Measurements from ENCODE around the gene CEP112. TPM values are rescaled to one million over a fixed set of nuclear protein-coding genes. Genes with fewer than 3 reads are reported as not detected.
A peak's percentile ranks its signal among the peaks of the same experiment; 100 is the strongest.

CEP112 gene
- total and polyA plus RNA-seq, 2 of the 13 experiments (the other 11 are each of a cell fraction or from before 2014, with no cell fraction given), result 1.2 to 3.4 TPM

DNA sequence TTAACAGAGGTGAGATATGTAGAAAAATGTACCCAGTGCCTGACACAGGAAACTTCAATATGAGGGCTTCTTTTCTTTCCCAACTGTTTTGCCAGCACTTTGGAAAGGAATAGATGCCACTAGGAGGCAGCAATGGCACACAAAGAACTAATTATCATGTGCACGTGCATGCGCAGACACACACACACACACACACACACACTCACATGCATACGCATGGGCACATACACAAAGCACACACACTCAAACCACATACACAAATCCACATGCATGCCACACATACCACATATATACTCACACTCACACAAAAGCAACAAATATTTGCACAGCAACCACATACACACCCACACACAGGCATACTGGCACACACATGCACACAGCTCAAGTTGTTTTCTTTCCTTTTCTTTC lies 8.8 kb upstream of the CEP112 start (continued):
- no peak; the same call in 1 of the 2 replicates for TF ChIP-seq RXRA (CRISPR knock-in tag; IDR thresholded peaks at IDR 0.05)
- no peak for TF ChIP-seq ZNF816 (CRISPR knock-in tag; IDR thresholded peaks at IDR 0.05; ENCODE audit: borderline replicate concordance)
- no peak for TF ChIP-seq BRF2 (CRISPR knock-in tag; IDR thresholded peaks at IDR 0.05)
- no peak for TF ChIP-seq ZNF180 (CRISPR knock-in tag; IDR thresholded peaks at IDR 0.05; ENCODE audit: borderline replicate concordance, low read depth)
- no peak for TF ChIP-seq IRX3 (CRISPR knock-in tag; IDR thresholded peaks at IDR 0.05; ENCODE audit: borderline replicate concordance, low read depth)
- no peak for TF ChIP-seq ZBTB3 (CRISPR knock-in tag; IDR thresholded peaks at IDR 0.05; ENCODE audit: borderline replicate concordance, low read depth)
- peak; percentile 83 for TF ChIP-seq ZBTB14 (CRISPR knock-in tag; IDR thresholded peaks at IDR 0.05)
- TF ChIP-seq SAP130 (CRISPR knock-in tag; IDR thresholded peaks at IDR 0.05; ENCODE audit: low read depth), result peak; percentile 58; the same call in 1 of the 2 replicates
- TF ChIP-seq SRSF9 (IDR thresholded peaks at IDR 0.05; ENCODE audit: borderline replicate concordance, insufficient read depth, low read depth, low read length, poor library complexity, severe bottlenecking), result no peak
- TF ChIP-seq, protein P1, sequence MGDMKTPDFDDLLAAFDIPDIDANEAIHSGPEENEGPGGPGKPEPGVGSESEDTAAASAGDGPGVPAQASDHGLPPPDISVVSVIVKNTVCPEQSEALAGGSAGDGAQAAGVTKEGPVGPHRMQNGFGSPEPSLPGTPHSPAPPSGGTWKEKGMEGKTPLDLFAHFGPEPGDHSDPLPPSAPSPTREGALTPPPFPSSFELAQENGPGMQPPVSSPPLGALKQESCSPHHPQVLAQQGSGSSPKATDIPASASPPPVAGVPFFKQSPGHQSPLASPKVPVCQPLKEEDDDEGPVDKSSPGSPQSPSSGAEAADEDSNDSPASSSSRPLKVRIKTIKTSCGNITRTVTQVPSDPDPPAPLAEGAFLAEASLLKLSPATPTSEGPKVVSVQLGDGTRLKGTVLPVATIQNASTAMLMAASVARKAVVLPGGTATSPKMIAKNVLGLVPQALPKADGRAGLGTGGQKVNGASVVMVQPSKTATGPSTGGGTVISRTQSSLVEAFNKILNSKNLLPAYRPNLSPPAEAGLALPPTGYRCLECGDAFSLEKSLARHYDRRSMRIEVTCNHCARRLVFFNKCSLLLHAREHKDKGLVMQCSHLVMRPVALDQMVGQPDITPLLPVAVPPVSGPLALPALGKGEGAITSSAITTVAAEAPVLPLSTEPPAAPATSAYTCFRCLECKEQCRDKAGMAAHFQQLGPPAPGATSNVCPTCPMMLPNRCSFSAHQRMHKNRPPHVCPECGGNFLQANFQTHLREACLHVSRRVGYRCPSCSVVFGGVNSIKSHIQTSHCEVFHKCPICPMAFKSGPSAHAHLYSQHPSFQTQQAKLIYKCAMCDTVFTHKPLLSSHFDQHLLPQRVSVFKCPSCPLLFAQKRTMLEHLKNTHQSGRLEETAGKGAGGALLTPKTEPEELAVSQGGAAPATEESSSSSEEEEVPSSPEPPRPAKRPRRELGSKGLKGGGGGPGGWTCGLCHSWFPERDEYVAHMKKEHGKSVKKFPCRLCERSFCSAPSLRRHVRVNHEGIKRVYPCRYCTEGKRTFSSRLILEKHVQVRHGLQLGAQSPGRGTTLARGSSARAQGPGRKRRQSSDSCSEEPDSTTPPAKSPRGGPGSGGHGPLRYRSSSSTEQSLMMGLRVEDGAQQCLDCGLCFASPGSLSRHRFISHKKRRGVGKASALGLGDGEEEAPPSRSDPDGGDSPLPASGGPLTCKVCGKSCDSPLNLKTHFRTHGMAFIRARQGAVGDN (CRISPR knock-in tag; IDR thresholded peaks at IDR 0.05), result no peak
- TF ChIP-seq HMG20B (CRISPR knock-in tag; conservative IDR thresholded peaks at IDR 0.05), result no peak
- TF ChIP-seq ZNF839 (CRISPR knock-in tag; IDR thresholded peaks at IDR 0.05; ENCODE audit: borderline replicate concordance), result no peak
- TF ChIP-seq ZBTB21 (CRISPR knock-in tag; IDR thresholded peaks at IDR 0.05), result no peak
- no peak for TF ChIP-seq ZBTB4 (CRISPR knock-in tag; IDR thresholded peaks at IDR 0.05; ENCODE audit: borderline replicate concordance)
- TF ChIP-seq ZNF878 (CRISPR knock-in tag; IDR thresholded peaks at IDR 0.05), result no peak
- TF ChIP-seq NFYC (CRISPR knock-in tag; IDR thresholded peaks at IDR 0.05), result no peak
- no peak for TF ChIP-seq RCOR2 (CRISPR knock-in tag; IDR thresholded peaks at IDR 0.05)
- no peak for TF ChIP-seq ZNF256 (CRISPR knock-in tag; conservative IDR thresholded peaks at IDR 0.05)
- TF ChIP-seq RAD51 (IDR thresholded peaks at IDR 0.05; ENCODE audit: borderline replicate concordance), result no peak
- TF ChIP-seq ARNT2 (CRISPR knock-in tag; IDR thresholded peaks at IDR 0.05; ENCODE audit: low read depth), result peak; percentile 41; the same call in 1 of the 2 replicates
- no peak for TF ChIP-seq CHD2 (IDR thresholded peaks at IDR 0.05; ENCODE audit: low read depth, low read length)
- 0 out of 2 replicates have a peak, but pooled peaks have one; percentile 56 for TF ChIP-seq TGIF2 (CRISPR knock-in tag; IDR thresholded peaks at IDR 0.05)

Data from HepG2 (cell line).